Keratinocyte (primary cell): ENCODE results near the gene FAM110D.

Source experiments
- EZH2 ChIP-seq: IDR thresholded peaks from one replicate; pipeline ENCODE4 v1.6.1; 2012; ENCODE audit warnings: inconsistent platforms, mild to moderate bottlenecking, low read length, moderate library complexity
- TF ChIP-seq, protein P1 (sequence below), 3 experiments: IDR thresholded peaks in 1 of 3; conservative IDR thresholded peaks in 1 of 3; optimal IDR thresholded peaks in 1 of 3; 2 replicates in 2 of 3; 3 replicates in 1 of 3; pipeline versions ENCODE3 to v1.5.1; 2011; ENCODE audit warnings: low read length in 3 of 3, mild to moderate bottlenecking in 3 of 3, moderate library complexity in 2 of 3, control low read depth in 1 of 3, inconsistent platforms in 1 of 3; ENCODE audit not compliant: insufficient read depth in 2 of 3; ENCODE audit errors: extremely low read depth in 1 of 3

DNA sequence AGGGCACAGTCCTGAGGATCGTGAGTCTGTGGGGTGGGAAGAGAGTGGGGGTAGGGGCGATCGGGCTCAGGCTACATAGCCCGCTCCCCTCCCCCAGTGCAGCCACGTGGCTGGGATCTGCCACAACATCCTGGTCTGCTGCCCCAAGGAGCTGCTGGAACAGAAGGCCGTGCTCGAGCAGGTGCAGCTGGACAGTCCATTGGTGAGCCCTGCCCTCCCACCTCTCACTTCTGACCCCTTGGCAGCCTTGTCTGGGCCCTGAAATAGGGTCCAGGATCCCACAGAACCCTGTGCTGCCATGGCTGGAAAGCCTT is 23.5 kb downstream of the FAM110D start:
- TF ChIP-seq, protein P1, sequence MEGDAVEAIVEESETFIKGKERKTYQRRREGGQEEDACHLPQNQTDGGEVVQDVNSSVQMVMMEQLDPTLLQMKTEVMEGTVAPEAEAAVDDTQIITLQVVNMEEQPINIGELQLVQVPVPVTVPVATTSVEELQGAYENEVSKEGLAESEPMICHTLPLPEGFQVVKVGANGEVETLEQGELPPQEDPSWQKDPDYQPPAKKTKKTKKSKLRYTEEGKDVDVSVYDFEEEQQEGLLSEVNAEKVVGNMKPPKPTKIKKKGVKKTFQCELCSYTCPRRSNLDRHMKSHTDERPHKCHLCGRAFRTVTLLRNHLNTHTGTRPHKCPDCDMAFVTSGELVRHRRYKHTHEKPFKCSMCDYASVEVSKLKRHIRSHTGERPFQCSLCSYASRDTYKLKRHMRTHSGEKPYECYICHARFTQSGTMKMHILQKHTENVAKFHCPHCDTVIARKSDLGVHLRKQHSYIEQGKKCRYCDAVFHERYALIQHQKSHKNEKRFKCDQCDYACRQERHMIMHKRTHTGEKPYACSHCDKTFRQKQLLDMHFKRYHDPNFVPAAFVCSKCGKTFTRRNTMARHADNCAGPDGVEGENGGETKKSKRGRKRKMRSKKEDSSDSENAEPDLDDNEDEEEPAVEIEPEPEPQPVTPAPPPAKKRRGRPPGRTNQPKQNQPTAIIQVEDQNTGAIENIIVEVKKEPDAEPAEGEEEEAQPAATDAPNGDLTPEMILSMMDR (optimal IDR thresholded peaks at IDR 0.05 in 1 of 3, IDR thresholded peaks at IDR 0.05 in 1 of 3, conservative IDR thresholded peaks at IDR 0.05 in 1 of 3; ENCODE audit: extremely low read depth in 1 of 3, insufficient read depth in 2 of 3, low read length in 3 of 3): no peak
- no peak for TF ChIP-seq EZH2
